ENCODE results near the gene DYSF. TPM values are rescaled to one million over a fixed set of nuclear protein-coding genes. Genes with fewer than 3 reads are reported as not detected.
A peak's percentile ranks its signal among the peaks of the same experiment; 100 is the strongest.

DYSF gene
- total RNA-seq, 1 experiment from 2014 or later: 5.5 TPM

- no peak overlapping the region for H3K4me3 Mint-ChIP-seq
- Histone ChIP-seq H2BK5ac (ENCODE audit: insufficient read length, low read length) (no peak overlapping the region), H3K79me1 (ENCODE audit: insufficient read depth, low read depth, low read length, poor library complexity, severe bottlenecking) (no peaks in the 10 kb centered on the region), H4K20me1 (ENCODE audit: control insufficient read depth, insufficient read depth, insufficient read length) (no peaks in the 10 kb centered on the region), H3K27ac (ENCODE audit: insufficient read length, low read depth, low read length) (no peak overlapping the region), H3K56ac (ENCODE audit: insufficient read length, low read depth, low read length) (no peak overlapping the region), H3K23me2 (ENCODE audit: insufficient read length, low read depth, low read length, poor library complexity, severe bottlenecking) (peaks cover 3% of the 10 kb centered on the region), H3K14ac (ENCODE audit: insufficient read depth, low read length) (peak overlapping the region; percentile 9; the same call in 1 of the 2 replicates), H2AFZ (ENCODE audit: low read length) (no peak overlapping the region), H3K79me2 (ENCODE audit: insufficient read depth, low read length) (no peaks in the 10 kb centered on the region), H2BK15ac (ENCODE audit: low read depth, low read length) (no peak overlapping the region), H3K9ac (ENCODE audit: extremely low read depth, insufficient read length, low read length) (no peak overlapping the region), H3K4me2 (ENCODE audit: insufficient read depth, insufficient read length, low read length) (no peak overlapping the region), H3K18ac (ENCODE audit: insufficient read length, low read depth, low read length) (no peak overlapping the region), H4K8ac (replicated peaks; ENCODE audit: insufficient read length, low read depth, low read length) (no peak overlapping the region), H2BK12ac (ENCODE audit: insufficient read length, low read depth, low read length) (no peak overlapping the region), H3K23ac (ENCODE audit: insufficient read length, low read depth, low read length) (no peak overlapping the region), H3K9me3 (ENCODE audit: control insufficient read depth, low read depth, low read length) (no peaks in the 10 kb centered on the region), H3K4ac (ENCODE audit: low read depth, low read length) (no peak overlapping the region), H3T11ph (ENCODE audit: low read length) (no peak overlapping the region), H4K5ac (ENCODE audit: insufficient read length, low read depth, low read length) (no peak overlapping the region), H4K91ac (ENCODE audit: insufficient read length, low read depth, low read length) (no peak overlapping the region), H2AK5ac (ENCODE audit: insufficient read length, low read length) (no peak overlapping the region), H3K4me1 (ENCODE audit: insufficient read depth, low read length) (no peaks in the 10 kb centered on the region), H2BK20ac (ENCODE audit: low read depth, low read length, poor library complexity, severe bottlenecking) (no peak overlapping the region), H3K27me3 (ENCODE audit: insufficient read depth, low read length) (no peaks in the 10 kb centered on the region), H2BK120ac (ENCODE audit: low read depth, low read length, poor library complexity, severe bottlenecking) (no peak overlapping the region)
- H3K4me1 Mint-ChIP-seq: peaks cover 0 to 3% of the 10 kb centered on the region in 2 experiments; a peak in 1 of 4 replicates
- no peak for TF ChIP-seq CTCF (conservative IDR thresholded peaks at IDR 0.05)
- no peak overlapping the region; a peak in 1 of 7 replicates for H3K27ac Mint-ChIP-seq
- no peaks in the 10 kb centered on the region; a peak in 3 of 7 replicates for H3K36me3 Mint-ChIP-seq (ENCODE audit: insufficient read depth in 1 of 3, low read depth in 3 of 3)
- no peaks in the 10 kb centered on the region for H3K9me3 Mint-ChIP-seq
- peak; percentile 26 for DNase-seq
- H3K27me3 Mint-ChIP-seq (ENCODE audit: low read depth): no peaks in the 10 kb centered on the region
- WGBS (ENCODE audit: extremely low coverage, insufficient read length, low lambda C conversion rate): no CpG with 5 or more reads among the region's 14 CpGs
These were observed 219.8 kb downstream of the DYSF start for GRCh38 chr2:71672826-71673795.

Data from H9 (cell line).